HepG2 (cell line): ENCODE measurements around the gene TMEM221. TPM values are rescaled to one million over a fixed set of nuclear protein-coding genes. Genes with fewer than 3 reads are reported as not detected.
A peak's percentile ranks its signal among the peaks of the same experiment; 100 is the strongest.

ENCODE experiments used
- DNMT1 ChIP-seq: sonication (generic); formaldehyde crosslinking; IDR thresholded peaks from 2 replicates; pipeline ENCODE4 v1.5.1; 2020; ENCODE audit warnings: mild to moderate bottlenecking, missing genetic modification reagents
- FOXC1 ChIP-seq: sonication (generic); formaldehyde crosslinking; IDR thresholded peaks from 2 replicates; pipeline ENCODE4 v1.8.0; 2022; ENCODE audit warnings: mild to moderate bottlenecking, missing genetic modification reagents, borderline replicate concordance
- KDM2A ChIP-seq: sonication (generic); formaldehyde crosslinking; IDR thresholded peaks from 2 replicates; pipeline ENCODE4 v1.4.0; 2020; ENCODE audit warnings: low read depth, missing genetic modification reagents, borderline replicate concordance
- MZF1 ChIP-seq: sonication (generic); formaldehyde crosslinking; IDR thresholded peaks from 2 replicates; pipeline ENCODE4 v1.8.1; 2023; ENCODE audit warnings: mild to moderate bottlenecking, missing genetic modification reagents, borderline replicate concordance
- PHB2 ChIP-seq: fragments of 450-650 bp; IDR thresholded peaks from 2 replicates; pipeline ENCODE4 v1.6.1; 2018; ENCODE audit not compliant: partially characterized antibody
- SP140L ChIP-seq: sonication (generic); formaldehyde crosslinking; IDR thresholded peaks from 2 replicates; pipeline ENCODE4 v1.4.0; 2020; ENCODE audit warnings: missing genetic modification reagents, borderline replicate concordance
- U2AF1 ChIP-seq: fragments of 200-400 bp; formaldehyde crosslinking; optimal IDR thresholded peaks from 2 replicates; pipeline ENCODE3; 2017; ENCODE audit warnings: mild to moderate bottlenecking, low read depth, low read length
- YEATS4 ChIP-seq: sonication (generic); formaldehyde crosslinking; IDR thresholded peaks from 2 replicates; pipeline ENCODE4 v1.4.0; 2020; ENCODE audit warnings: missing genetic modification reagents, borderline replicate concordance
- ZNF230 ChIP-seq: sonication (generic); formaldehyde crosslinking; IDR thresholded peaks from 2 replicates; pipeline ENCODE4 v1.4.0; 2020; ENCODE audit warnings: mild to moderate bottlenecking, missing genetic modification reagents
- ZNF274 ChIP-seq: sonication (generic); formaldehyde crosslinking; IDR thresholded peaks from 2 replicates; pipeline ENCODE4 v1.5.1; 2020; ENCODE audit warnings: mild to moderate bottlenecking, missing genetic modification reagents
- ZNF446 ChIP-seq: sonication (generic); formaldehyde crosslinking; IDR thresholded peaks from 2 replicates; pipeline ENCODE4 v1.5.0; 2020; ENCODE audit warnings: mild to moderate bottlenecking, missing genetic modification reagents
- ZNF713 ChIP-seq: sonication (generic); formaldehyde crosslinking; IDR thresholded peaks from 2 replicates; pipeline ENCODE4 v1.4.0; 2020; ENCODE audit warnings: mild to moderate bottlenecking, missing genetic modification reagents
- ZNF777 ChIP-seq: sonication (generic); formaldehyde crosslinking; IDR thresholded peaks from 2 replicates; pipeline ENCODE4 v1.4.0; 2020; ENCODE audit warnings: missing genetic modification reagents
- ZNF782 ChIP-seq: sonication (generic); formaldehyde crosslinking; IDR thresholded peaks from 2 replicates; pipeline ENCODE4 v1.4.0; 2020; ENCODE audit warnings: missing genetic modification reagents, mild to moderate bottlenecking, borderline replicate concordance
- polyA plus RNA-seq, 8 experiments: library from polyadenylated mRNA; depleted of rRNA in 3 of 8; stranded (reverse) in 7 of 8; unstranded in 1 of 8; fragments of >200 nt; fragmentation: Illumina TruSeq in 4 of 8; extraction: Trizol in 4 of 8; gene quantifications; 2 replicates each; pipeline versions ENCODE4 v1.2.1 to v1.2.3, GENCODE V29; 2011 to 2016; ENCODE audit warnings: low read depth in 4 of 8, missing spikeins in 1 of 8, mixed read lengths in 1 of 8; ENCODE audit not compliant: insufficient read depth in 1 of 8
- total RNA-seq, 5 experiments: library from RNA; depleted of rRNA; stranded (reverse); fragments of >200 nt; fragmentation: Illumina TruSeq; extraction: Trizol; gene quantifications; 2 replicates each; pipeline ENCODE4 v1.2.3, GENCODE V29; 2016; ENCODE audit warnings: low read depth in 1 of 5
- TF ChIP-seq, protein P1 (sequence below): IDR thresholded peaks from 2 replicates; pipeline ENCODE4 v1.4.0; 2020; ENCODE audit warnings: mild to moderate bottlenecking, missing genetic modification reagents
- TF ChIP-seq, protein P2 (sequence below): sonication (generic); formaldehyde crosslinking; IDR thresholded peaks from 2 replicates; pipeline ENCODE4 v1.5.0; 2020; ENCODE audit warnings: missing genetic modification reagents
- TF ChIP-seq, protein P3 (sequence below): sonication (generic); formaldehyde crosslinking; IDR thresholded peaks from 2 replicates; pipeline ENCODE4 v1.8.0; 2022; ENCODE audit warnings: mild to moderate bottlenecking, missing genetic modification reagents, moderate library complexity
- TF ChIP-seq, protein P4 (sequence below): sonication (generic); formaldehyde crosslinking; IDR thresholded peaks from 2 replicates; pipeline ENCODE4 v1.5.0; 2020; ENCODE audit warnings: mild to moderate bottlenecking, missing genetic modification reagents, borderline replicate concordance

Gene TMEM221
- total and polyA plus RNA-seq, 2 of the 13 experiments (the other 11 are each of a cell fraction or from before 2014, with no cell fraction given), result 0.33 to 0.77 TPM

DNA sequence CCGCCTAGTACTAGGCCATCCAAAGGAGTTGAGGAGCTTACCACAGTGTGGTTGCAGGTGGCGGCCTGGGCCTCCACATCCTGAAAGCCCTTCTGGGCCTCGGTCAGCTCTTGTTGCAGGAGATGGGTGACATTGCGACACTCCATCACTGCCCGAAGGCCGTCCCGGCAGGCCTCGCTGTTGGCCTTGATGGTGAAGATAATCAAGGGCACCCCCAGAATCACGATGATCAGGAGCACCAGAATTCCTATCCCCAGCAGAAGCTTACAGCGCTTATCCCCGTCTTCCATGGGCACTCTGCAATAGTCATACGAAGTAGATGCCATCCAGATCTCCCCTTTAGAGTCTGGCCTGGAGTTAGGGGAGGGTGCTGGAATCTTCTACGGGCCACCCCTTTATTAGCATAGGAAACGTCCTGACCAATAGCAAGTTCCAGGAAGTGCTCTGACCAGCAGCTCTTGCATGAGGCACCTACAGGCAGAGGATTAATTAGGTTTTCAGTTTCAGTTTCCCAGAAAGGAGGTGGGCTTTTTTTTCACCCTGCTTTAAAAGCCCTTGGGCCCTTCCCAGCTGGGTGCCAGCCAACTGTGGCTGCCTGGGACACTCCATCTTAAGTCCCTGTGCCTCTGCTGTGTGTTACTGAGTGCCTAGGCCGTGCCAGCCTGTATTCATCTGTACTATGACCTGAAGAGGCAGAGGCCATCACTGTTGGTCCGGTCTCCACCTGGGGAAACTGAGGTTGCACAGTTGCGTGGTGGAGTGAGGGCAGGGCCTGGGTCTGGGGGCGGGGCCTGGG, 43.0 kb downstream of the TMEM221 start, which contains the start of gene BST2 (continued):
- TF ChIP-seq, protein P1, sequence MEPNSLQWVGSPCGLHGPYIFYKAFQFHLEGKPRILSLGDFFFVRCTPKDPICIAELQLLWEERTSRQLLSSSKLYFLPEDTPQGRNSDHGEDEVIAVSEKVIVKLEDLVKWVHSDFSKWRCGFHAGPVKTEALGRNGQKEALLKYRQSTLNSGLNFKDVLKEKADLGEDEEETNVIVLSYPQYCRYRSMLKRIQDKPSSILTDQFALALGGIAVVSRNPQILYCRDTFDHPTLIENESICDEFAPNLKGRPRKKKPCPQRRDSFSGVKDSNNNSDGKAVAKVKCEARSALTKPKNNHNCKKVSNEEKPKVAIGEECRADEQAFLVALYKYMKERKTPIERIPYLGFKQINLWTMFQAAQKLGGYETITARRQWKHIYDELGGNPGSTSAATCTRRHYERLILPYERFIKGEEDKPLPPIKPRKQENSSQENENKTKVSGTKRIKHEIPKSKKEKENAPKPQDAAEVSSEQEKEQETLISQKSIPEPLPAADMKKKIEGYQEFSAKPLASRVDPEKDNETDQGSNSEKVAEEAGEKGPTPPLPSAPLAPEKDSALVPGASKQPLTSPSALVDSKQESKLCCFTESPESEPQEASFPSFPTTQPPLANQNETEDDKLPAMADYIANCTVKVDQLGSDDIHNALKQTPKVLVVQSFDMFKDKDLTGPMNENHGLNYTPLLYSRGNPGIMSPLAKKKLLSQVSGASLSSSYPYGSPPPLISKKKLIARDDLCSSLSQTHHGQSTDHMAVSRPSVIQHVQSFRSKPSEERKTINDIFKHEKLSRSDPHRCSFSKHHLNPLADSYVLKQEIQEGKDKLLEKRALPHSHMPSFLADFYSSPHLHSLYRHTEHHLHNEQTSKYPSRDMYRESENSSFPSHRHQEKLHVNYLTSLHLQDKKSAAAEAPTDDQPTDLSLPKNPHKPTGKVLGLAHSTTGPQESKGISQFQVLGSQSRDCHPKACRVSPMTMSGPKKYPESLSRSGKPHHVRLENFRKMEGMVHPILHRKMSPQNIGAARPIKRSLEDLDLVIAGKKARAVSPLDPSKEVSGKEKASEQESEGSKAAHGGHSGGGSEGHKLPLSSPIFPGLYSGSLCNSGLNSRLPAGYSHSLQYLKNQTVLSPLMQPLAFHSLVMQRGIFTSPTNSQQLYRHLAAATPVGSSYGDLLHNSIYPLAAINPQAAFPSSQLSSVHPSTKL (CRISPR knock-in tag), result peak; percentile 25; the same call in 1 of the 2 replicates
- TF ChIP-seq SP140L (CRISPR knock-in tag) (no peak), ZNF230 (CRISPR knock-in tag) (no peak), PHB2 (no peak), YEATS4 (CRISPR knock-in tag) (peak; percentile 68; the same call in 1 of the 2 replicates), ZNF446 (CRISPR knock-in tag) (peak; percentile 36; the same call in 1 of the 2 replicates), ZNF713 (CRISPR knock-in tag) (no peak), ZNF782 (no peak), DNMT1 (CRISPR knock-in tag) (no peak), FOXC1 (peak; percentile 91; the same call in 1 of the 2 replicates), ZNF274 (CRISPR knock-in tag) (no peak; the same call in 1 of the 2 replicates), U2AF1 (no peak), KDM2A (peak; percentile 76), ZNF777 (CRISPR knock-in tag) (0 out of 2 replicates have a peak, but pooled peaks have one; percentile 24), MZF1 (no peak)
- TF ChIP-seq, protein P2, sequence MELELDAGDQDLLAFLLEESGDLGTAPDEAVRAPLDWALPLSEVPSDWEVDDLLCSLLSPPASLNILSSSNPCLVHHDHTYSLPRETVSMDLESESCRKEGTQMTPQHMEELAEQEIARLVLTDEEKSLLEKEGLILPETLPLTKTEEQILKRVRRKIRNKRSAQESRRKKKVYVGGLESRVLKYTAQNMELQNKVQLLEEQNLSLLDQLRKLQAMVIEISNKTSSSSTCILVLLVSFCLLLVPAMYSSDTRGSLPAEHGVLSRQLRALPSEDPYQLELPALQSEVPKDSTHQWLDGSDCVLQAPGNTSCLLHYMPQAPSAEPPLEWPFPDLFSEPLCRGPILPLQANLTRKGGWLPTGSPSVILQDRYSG (CRISPR knock-in tag), result no peak
- TF ChIP-seq, protein P3, sequence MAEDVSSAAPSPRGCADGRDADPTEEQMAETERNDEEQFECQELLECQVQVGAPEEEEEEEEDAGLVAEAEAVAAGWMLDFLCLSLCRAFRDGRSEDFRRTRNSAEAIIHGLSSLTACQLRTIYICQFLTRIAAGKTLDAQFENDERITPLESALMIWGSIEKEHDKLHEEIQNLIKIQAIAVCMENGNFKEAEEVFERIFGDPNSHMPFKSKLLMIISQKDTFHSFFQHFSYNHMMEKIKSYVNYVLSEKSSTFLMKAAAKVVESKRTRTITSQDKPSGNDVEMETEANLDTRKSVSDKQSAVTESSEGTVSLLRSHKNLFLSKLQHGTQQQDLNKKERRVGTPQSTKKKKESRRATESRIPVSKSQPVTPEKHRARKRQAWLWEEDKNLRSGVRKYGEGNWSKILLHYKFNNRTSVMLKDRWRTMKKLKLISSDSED (CRISPR knock-in tag), result no peak
- TF ChIP-seq, protein P4, sequence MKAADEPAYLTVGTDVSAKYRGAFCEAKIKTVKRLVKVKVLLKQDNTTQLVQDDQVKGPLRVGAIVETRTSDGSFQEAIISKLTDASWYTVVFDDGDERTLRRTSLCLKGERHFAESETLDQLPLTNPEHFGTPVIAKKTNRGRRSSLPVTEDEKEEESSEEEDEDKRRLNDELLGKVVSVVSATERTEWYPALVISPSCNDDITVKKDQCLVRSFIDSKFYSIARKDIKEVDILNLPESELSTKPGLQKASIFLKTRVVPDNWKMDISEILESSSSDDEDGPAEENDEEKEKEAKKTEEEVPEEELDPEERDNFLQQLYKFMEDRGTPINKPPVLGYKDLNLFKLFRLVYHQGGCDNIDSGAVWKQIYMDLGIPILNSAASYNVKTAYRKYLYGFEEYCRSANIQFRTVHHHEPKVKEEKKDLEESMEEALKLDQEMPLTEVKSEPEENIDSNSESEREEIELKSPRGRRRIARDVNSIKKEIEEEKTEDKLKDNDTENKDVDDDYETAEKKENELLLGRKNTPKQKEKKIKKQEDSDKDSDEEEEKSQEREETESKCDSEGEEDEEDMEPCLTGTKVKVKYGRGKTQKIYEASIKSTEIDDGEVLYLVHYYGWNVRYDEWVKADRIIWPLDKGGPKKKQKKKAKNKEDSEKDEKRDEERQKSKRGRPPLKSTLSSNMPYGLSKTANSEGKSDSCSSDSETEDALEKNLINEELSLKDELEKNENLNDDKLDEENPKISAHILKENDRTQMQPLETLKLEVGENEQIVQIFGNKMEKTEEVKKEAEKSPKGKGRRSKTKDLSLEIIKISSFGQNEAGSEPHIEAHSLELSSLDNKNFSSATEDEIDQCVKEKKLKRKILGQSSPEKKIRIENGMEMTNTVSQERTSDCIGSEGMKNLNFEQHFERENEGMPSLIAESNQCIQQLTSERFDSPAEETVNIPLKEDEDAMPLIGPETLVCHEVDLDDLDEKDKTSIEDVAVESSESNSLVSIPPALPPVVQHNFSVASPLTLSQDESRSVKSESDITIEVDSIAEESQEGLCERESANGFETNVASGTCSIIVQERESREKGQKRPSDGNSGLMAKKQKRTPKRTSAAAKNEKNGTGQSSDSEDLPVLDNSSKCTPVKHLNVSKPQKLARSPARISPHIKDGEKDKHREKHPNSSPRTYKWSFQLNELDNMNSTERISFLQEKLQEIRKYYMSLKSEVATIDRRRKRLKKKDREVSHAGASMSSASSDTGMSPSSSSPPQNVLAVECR, result peak; percentile 73; the same call in 1 of the 2 replicates
